Measurements from ENCODE around the gene CDCA8. TPM values are rescaled to one million over a fixed set of nuclear protein-coding genes. Genes with fewer than 3 reads are reported as not detected.

Gene CDCA8
- total and polyA plus RNA-seq, 2 of the 8 experiments (the other 6 are each of a cell fraction or from before 2014, with no cell fraction given): 43.9 to 46.2 TPM

GRCh38 chr1:37677143-37677439 lies 15.2 kb upstream of the CDCA8 start:
- no peak overlapping the region for H3K4ac ChIP-seq (replicated peaks; ENCODE audit: insufficient read length, low read depth, low read length)
- TF ChIP-seq SIRT6 (IDR thresholded peaks at IDR 0.05; ENCODE audit: low read length) (no peak), SP1 (IDR thresholded peaks at IDR 0.05; ENCODE audit: low read depth, low read length) (no peak), ASH2L (IDR thresholded peaks at IDR 0.05; ENCODE audit: low read length) (no peak), FOSL1 (IDR thresholded peaks at IDR 0.05; ENCODE audit: insufficient read depth, low read depth, low read length) (no peak), KDM5A (IDR thresholded peaks at IDR 0.05; ENCODE audit: low read length) (no peak), RAD21 (IDR thresholded peaks at IDR 0.05 in 1 of 2, conservative IDR thresholded peaks at IDR 0.05 in 1 of 2; ENCODE audit: low read depth in 2 of 2, low read length in 2 of 2) (no peak), SIX5 (IDR thresholded peaks at IDR 0.05; ENCODE audit: low read depth, low read length) (no peak), KDM4A (IDR thresholded peaks at IDR 0.05; ENCODE audit: low read depth, low read length, severe bottlenecking) (no peak), TCF12 (IDR thresholded peaks at IDR 0.05; ENCODE audit: low read depth, low read length) (no peak)

More at GRCh38 chr1:37677143-37677439, 15.2 kb upstream of the CDCA8 start:
- Histone ChIP-seq H3K79me1 (ENCODE audit: low read depth, low read length) (no peaks in the 10 kb centered on the region), H3K4me1 (replicated peaks in 1 of 4; ENCODE audit: control insufficient read depth in 3 of 4, insufficient read depth in 4 of 4, low read length in 3 of 4) (peaks cover 0 to 5% (median 2%) of the 10 kb centered on the region in 4 experiments; a peak in 4 of 7 replicates), H3K27ac (ENCODE audit: low read depth, low read length) (no peak overlapping the region), H3K14ac (ENCODE audit: insufficient read length) (no peak overlapping the region), H3K9me3 (ENCODE audit: insufficient read depth in 2 of 2, low read depth in 1 of 2, low read length in 1 of 2) (no peaks in the 10 kb centered on the region), H3K23ac (ENCODE audit: insufficient read length) (no peak overlapping the region), H3K18ac (ENCODE audit: extremely low read depth, low read length) (no peak overlapping the region), H2BK120ac (replicated peaks; ENCODE audit: low read depth, low read length) (no peak overlapping the region), H4K8ac (ENCODE audit: extremely low read depth, insufficient read depth, low read length) (no peak overlapping the region), H4K5ac (ENCODE audit: insufficient read length, low read depth, low read length) (no peak overlapping the region), H3K56ac (replicated peaks; ENCODE audit: insufficient read length, low read depth, low read length) (no peak overlapping the region), H2BK12ac (ENCODE audit: low read depth, low read length) (no peak overlapping the region), H2AK5ac (ENCODE audit: low read depth, low read length) (no peak overlapping the region), H3K36me3 (ENCODE audit: control insufficient read depth in 2 of 4, insufficient read depth in 4 of 4, low read length in 3 of 4) (peaks cover 0 to 8% (median 2%) of the 10 kb centered on the region in 4 experiments; a peak in 2 of 8 replicates), H4K91ac (replicated peaks; ENCODE audit: insufficient read length, low read length) (no peak overlapping the region), H2BK5ac (ENCODE audit: low read depth, low read length) (no peak overlapping the region), H3K79me2 (ENCODE audit: control insufficient read depth in 1 of 2, insufficient read depth in 2 of 2, low read length in 2 of 2) (no peaks in the 10 kb centered on the region), H4K20me1 (replicated peaks in 1 of 2; ENCODE audit: control insufficient read depth in 1 of 2, insufficient read depth in 2 of 2, low read length in 2 of 2) (no peaks in the 10 kb centered on the region), H3K27me3 (replicated peaks in 1 of 4; ENCODE audit: control insufficient read depth in 3 of 4, extremely low read depth in 1 of 4, insufficient read depth in 3 of 4, low read length in 3 of 4) (no peaks in the 10 kb centered on the region), H2BK20ac (ENCODE audit: low read length) (no peak overlapping the region), H2BK15ac (ENCODE audit: low read length) (no peak overlapping the region), H3K4me2 (ENCODE audit: insufficient read depth in 1 of 2, low read depth in 2 of 2, low read length in 2 of 2) (peak overlapping the region in 1 of 2 experiments; percentile 7; a peak in 1 of 4 replicates), H3K23me2 (ENCODE audit: low read depth, low read length) (no peaks in the 10 kb centered on the region), H3K4me3 (ENCODE audit: extremely low read depth in 1 of 4, insufficient read depth in 2 of 4, low read depth in 3 of 4, low read length in 4 of 4) (no peak overlapping the region), H2AFZ (ENCODE audit: low read length) (0 out of 2 replicates have a peak overlapping the region, but pooled peaks have one; percentile 38), H3K9ac (replicated peaks in 1 of 4; ENCODE audit: extremely low read depth in 1 of 4, low read depth in 3 of 4, low read length in 3 of 4) (no peak overlapping the region)
- ChIA-PET CTCF (ENCODE audit: partially characterized antibody) (interaction anchor here (1.4 to 20.8 kb wide), 4 partner anchors 11 to 115 kb away, joined by 3 to 400 read pairs (median 11); no protein-coding TSS in a partner anchor), POLR2A (ENCODE audit: partially characterized antibody) (interaction anchor here (1.1 to 1.3 kb wide), 2 partner anchors 10 to 12 kb away, joined by 3 to 4 read pairs; no protein-coding TSS in a partner anchor)
- DNase-seq (ENCODE audit: low read depth in 1 of 2, low spot score in 2 of 2) (no peak), FAIRE-seq (no peak)
- 75% methylated on average over 4 of the region's 4 CpGs; no CpG with 5 or more reads in 1 of the 2 experiments for WGBS, 2 experiments (ENCODE audit: extremely low coverage in 1 of 2, insufficient coverage in 1 of 2, insufficient read length in 1 of 2, insufficient replicate concordance in 2 of 2, low coverage in 1 of 2, low lambda C conversion rate in 2 of 2, missing lambda C conversion rate in 1 of 2)

Measured in H1 (cell line).